MM.1S (cell line): ENCODE results near the gene ACTG1.

Experiments used
- DNase-seq: peaks from one replicate; pipeline ENCODE4 v3.0.0-alpha.2; 2015
- H2AFZ ChIP-seq: fragments of 300-600 bp; sonication (generic); 2 replicates; pipeline ENCODE4 v1.6.0; 2016; ENCODE audit warnings: antibody characterized with exemption, low read length
- H3F3A ChIP-seq: fragments of 300-600 bp; sonication (generic); 2 replicates; pipeline ENCODE4 v1.6.1; 2016; ENCODE audit warnings: mild to moderate bottlenecking, antibody characterized with exemption, low read length, moderate library complexity, mixed read lengths; ENCODE audit not compliant: insufficient read depth
- H3K27ac ChIP-seq: fragments of 300-600 bp; sonication (generic); 2 replicates; pipeline ENCODE4 v1.5.1; 2016; ENCODE audit warnings: mild to moderate bottlenecking, low read length
- H3K27me3 ChIP-seq: fragments of 300-600 bp; sonication (generic); replicated peaks from 2 replicates; pipeline ENCODE4 v1.6.0; 2016; ENCODE audit warnings: low read length; ENCODE audit not compliant: insufficient read depth
- H3K36me3 ChIP-seq: fragments of 300-600 bp; sonication (generic); replicated peaks from 2 replicates; pipeline ENCODE4 v1.6.1; 2016; ENCODE audit warnings: mild to moderate bottlenecking, low read length, mixed read lengths; ENCODE audit not compliant: insufficient read depth
- H3K4me1 ChIP-seq: fragments of 300-600 bp; sonication (generic); 2 replicates; pipeline ENCODE4 v1.6.1; 2016; ENCODE audit warnings: low read length, mixed read lengths
- H3K4me2 ChIP-seq: fragments of 300-600 bp; sonication (generic); 2 replicates; pipeline ENCODE4 v1.6.0; 2016; ENCODE audit warnings: low read depth, low read length
- H3K4me3 ChIP-seq: fragments of 300-600 bp; sonication (generic); 2 replicates; pipeline ENCODE4 v1.5.1; 2016; ENCODE audit warnings: low read length, mixed read lengths
- H3K79me2 ChIP-seq: fragments of 300-600 bp; sonication (generic); 2 replicates; pipeline ENCODE4 v1.6.1; 2016; ENCODE audit warnings: mixed run types, low read length, mixed read lengths
- H3K9ac ChIP-seq: fragments of 300-600 bp; sonication (generic); 2 replicates; pipeline ENCODE4 v1.6.1; 2016; ENCODE audit warnings: low read length, mixed read lengths
- H3K9me2 ChIP-seq: fragments of 300-600 bp; sonication (generic); replicated peaks from 2 replicates; pipeline ENCODE4 v1.6.1; 2016; ENCODE audit warnings: mild to moderate bottlenecking, low read length, mixed read lengths; ENCODE audit not compliant: insufficient read depth
- H3K9me3 ChIP-seq: fragments of 300-600 bp; sonication (generic); replicated peaks from 2 replicates; pipeline ENCODE4 v1.6.1; 2016; ENCODE audit warnings: mild to moderate bottlenecking, low read length, mixed read lengths; ENCODE audit not compliant: insufficient read depth
- H4K20me1 ChIP-seq: fragments of 300-600 bp; sonication (generic); 2 replicates; pipeline ENCODE4 v1.6.1; 2016; ENCODE audit warnings: mild to moderate bottlenecking, low read length, moderate library complexity, mixed read lengths; ENCODE audit not compliant: insufficient read depth
- EZH2 ChIP-seq: fragments of 300-600 bp; sonication (generic); optimal IDR thresholded peaks from 2 replicates; pipeline ENCODE3; 2017; ENCODE audit warnings: low read depth, mild to moderate bottlenecking, antibody characterized with exemption, low read length, mixed read lengths
- EZH2phosphoT487 ChIP-seq: fragments of 300-600 bp; sonication (generic); IDR thresholded peaks from 2 replicates; pipeline ENCODE4 v1.6.1; 2018; ENCODE audit warnings: antibody characterized with exemption, low read length
- TF ChIP-seq, protein P1 (sequence below): fragments of 300-600 bp; sonication (generic); IDR thresholded peaks from 2 replicates; pipeline ENCODE4 v1.5.1; 2016; ENCODE audit warnings: antibody characterized with exemption, low read length, mixed read lengths

Gene ACTG1

DNA sequence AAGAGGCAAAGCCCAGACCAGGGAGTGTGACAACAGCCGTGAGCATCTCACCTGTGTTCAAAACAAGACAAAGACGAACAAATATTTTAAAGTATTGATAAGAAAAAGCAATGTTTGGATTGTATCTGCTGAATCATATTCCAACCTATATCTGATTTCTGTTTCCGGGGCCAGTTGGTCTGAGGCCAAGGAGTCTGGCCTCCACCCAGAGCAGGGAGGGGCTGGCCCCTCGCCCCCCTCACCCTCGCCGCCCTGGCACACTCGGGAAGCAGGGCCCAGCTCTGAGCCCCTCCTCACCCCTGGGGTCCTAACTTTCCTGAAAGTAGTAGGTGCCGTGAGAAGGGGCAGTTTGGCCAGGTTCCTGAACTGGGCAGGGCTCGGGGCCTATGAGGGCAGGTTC lies 48.0 kb downstream of the ACTG1 start:
- H3K9me3 ChIP-seq: no peaks in the 10 kb centered on the region
- no peak for DNase-seq
- no peaks in the 10 kb centered on the region for H3K4me1 ChIP-seq
- H3K4me2 ChIP-seq: no peak overlapping the region
- H3K79me2 ChIP-seq: no peaks in the 10 kb centered on the region
- no peak overlapping the region for H3K27ac ChIP-seq
- H3F3A ChIP-seq: no peaks in the 10 kb centered on the region
- no peaks in the 10 kb centered on the region for H3K9me2 ChIP-seq
- H3K9ac ChIP-seq: no peak overlapping the region
- no peak overlapping the region for H3K4me3 ChIP-seq
- H3K27me3 ChIP-seq: peaks cover 97% of the 10 kb centered on the region
- no peaks in the 10 kb centered on the region for H3K36me3 ChIP-seq
- no peak overlapping the region for H2AFZ ChIP-seq
- no peaks in the 10 kb centered on the region for H4K20me1 ChIP-seq
- TF ChIP-seq, protein P1, sequence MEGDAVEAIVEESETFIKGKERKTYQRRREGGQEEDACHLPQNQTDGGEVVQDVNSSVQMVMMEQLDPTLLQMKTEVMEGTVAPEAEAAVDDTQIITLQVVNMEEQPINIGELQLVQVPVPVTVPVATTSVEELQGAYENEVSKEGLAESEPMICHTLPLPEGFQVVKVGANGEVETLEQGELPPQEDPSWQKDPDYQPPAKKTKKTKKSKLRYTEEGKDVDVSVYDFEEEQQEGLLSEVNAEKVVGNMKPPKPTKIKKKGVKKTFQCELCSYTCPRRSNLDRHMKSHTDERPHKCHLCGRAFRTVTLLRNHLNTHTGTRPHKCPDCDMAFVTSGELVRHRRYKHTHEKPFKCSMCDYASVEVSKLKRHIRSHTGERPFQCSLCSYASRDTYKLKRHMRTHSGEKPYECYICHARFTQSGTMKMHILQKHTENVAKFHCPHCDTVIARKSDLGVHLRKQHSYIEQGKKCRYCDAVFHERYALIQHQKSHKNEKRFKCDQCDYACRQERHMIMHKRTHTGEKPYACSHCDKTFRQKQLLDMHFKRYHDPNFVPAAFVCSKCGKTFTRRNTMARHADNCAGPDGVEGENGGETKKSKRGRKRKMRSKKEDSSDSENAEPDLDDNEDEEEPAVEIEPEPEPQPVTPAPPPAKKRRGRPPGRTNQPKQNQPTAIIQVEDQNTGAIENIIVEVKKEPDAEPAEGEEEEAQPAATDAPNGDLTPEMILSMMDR: no peak
- no peak for TF ChIP-seq EZH2phosphoT487
- TF ChIP-seq EZH2: no peak

DNA sequence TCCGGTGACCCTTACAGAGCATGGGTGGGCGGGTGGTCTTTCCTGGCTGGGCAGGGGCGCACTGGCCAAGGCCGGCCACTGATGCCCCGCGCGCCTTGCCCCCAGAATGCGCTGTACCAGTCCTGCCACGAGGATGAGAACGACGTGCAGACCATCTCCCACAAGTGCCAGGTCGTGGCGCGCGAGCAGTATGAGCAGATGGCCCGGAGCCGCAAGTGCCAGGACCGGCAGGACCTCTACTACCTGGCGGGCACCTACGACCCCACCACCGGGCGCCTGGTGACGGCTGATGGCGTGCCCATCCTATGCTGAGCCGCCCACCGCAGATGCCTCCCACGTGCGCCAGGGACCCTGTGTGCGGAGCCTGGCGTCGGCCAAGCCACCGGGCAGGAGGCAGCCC lies 49.1 kb downstream of the ACTG1 start:
- Histone ChIP-seq H3K9me3 (no peaks in the 10 kb centered on the region), H3K4me2 (no peak overlapping the region)
- DNase-seq: no peak

DNA sequence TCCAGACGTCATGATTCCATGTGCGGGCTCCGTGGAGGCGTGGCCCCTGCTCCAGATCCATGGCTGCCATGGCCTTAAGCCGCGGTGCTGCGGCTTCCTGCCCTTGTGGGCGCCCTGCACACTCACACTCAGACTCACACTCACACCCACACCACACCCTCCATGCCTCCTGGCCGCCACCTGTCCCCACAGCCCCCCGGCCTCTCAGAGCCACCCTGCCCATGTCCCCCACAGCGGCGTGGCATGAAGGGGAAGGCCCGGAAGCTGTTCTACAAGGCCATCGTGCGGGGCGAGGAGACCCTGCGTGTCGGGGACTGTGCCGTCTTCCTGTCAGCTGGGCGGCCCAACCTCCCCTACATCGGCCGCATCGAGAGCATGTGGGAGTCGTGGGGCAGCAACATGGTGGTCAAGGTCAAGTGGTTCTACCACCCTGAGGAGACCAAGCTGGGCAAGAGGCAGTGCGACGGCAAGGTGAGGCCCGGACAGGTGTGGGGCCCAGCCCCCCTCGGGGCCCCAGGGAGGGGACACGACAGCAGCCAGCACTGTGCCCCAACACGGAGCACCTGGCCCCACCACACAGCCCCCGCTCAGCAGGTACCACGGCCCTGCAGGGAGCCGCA lies 50.0 kb downstream of the ACTG1 start:
- Histone ChIP-seq H4K20me1 (no peaks in the 10 kb centered on the region), H3K9me3 (no peaks in the 10 kb centered on the region), H3K4me2 (no peak overlapping the region), H3K36me3 (no peaks in the 10 kb centered on the region), H3K9ac (no peak overlapping the region), H3K9me2 (no peaks in the 10 kb centered on the region), H3K4me3 (no peak overlapping the region), H3K4me1 (no peaks in the 10 kb centered on the region), H3K79me2 (no peaks in the 10 kb centered on the region), H3K27me3 (peaks cover 84% of the 10 kb centered on the region), H3K27ac (no peak overlapping the region), H2AFZ (no peak overlapping the region), H3F3A (no peaks in the 10 kb centered on the region)
- DNase-seq: no peak
- no peak for TF ChIP-seq EZH2phosphoT487

More for the DNA sequence above, 49.1 kb downstream of the ACTG1 start:
- Histone ChIP-seq H3K27ac (no peak overlapping the region), H3K79me2 (no peaks in the 10 kb centered on the region), H3K27me3 (peaks cover 93% of the 10 kb centered on the region), H3K9ac (no peak overlapping the region), H3K9me2 (no peaks in the 10 kb centered on the region), H3K36me3 (no peaks in the 10 kb centered on the region), H4K20me1 (no peaks in the 10 kb centered on the region), H3K4me3 (no peak overlapping the region), H3F3A (no peaks in the 10 kb centered on the region), H2AFZ (no peak overlapping the region), H3K4me1 (no peaks in the 10 kb centered on the region)
- no peak for TF ChIP-seq EZH2
- no peak for TF ChIP-seq EZH2phosphoT487
- TF ChIP-seq, protein P1: no peak

DNA sequence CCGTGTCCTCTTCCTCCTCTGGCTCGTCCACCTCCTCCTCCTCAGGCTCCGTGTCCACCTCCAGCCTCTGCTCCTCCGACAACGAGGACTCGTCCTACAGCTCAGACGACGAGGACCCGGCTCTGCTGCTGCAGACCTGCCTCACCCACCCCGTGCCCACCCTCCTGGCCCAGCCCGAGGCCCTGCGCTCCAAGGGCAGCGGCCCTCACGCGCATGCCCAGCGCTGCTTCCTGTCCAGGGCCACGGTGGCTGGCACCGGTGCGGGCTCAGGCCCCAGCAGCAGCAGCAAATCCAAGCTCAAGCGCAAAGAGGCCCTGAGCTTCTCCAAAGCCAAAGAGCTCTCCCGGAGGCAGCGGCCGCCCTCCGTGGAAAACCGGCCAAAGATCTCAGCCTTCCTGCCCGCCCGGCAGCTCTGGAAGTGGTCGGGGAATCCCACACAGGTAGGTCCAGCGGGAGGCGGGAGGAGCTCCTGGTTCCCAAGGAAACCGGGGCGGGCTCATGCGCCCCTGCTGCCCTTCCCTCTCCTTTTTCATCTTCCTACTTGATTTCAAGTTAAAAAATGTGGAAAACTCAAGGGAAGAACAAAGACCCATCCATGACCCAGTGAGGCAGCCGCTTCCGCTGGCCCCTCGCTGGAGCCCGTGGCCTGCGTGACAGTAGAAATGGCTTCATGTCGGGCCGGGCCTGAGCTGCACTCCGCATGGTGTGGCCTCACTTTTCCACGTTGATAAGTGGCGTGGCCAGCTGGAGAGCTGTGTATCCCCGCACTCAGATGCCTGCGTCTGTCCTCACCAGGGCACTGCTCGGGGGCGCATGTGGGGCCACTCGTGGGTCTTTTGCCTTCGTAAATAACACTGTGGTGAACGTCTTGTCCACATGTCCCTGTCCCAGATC lies 50.7 kb downstream of the ACTG1 start:
- no peaks in the 10 kb centered on the region for H3K79me2 ChIP-seq
- no peak overlapping the region for H3K4me3 ChIP-seq
- H3K27ac ChIP-seq: no peak overlapping the region
- no peaks in the 10 kb centered on the region for H3K9me3 ChIP-seq
- H4K20me1 ChIP-seq: no peaks in the 10 kb centered on the region
- no peaks in the 10 kb centered on the region for H3K36me3 ChIP-seq
- no peak overlapping the region for H3K9ac ChIP-seq
- DNase-seq: no peak
- no peak for TF ChIP-seq EZH2phosphoT487
- TF ChIP-seq EZH2: no peak
- TF ChIP-seq, protein P1: no peak
- no peaks in the 10 kb centered on the region for H3K9me2 ChIP-seq
- H3K4me2 ChIP-seq: no peak overlapping the region
- H3K4me1 ChIP-seq: no peaks in the 10 kb centered on the region
- peaks cover 82% of the 10 kb centered on the region for H3K27me3 ChIP-seq
- no peak overlapping the region for H2AFZ ChIP-seq
- H3F3A ChIP-seq: no peaks in the 10 kb centered on the region
